DND-41 (cell line): ENCODE results near the gene FREY1.
"Not testable (repeated sequence)": the region's sequence is repeated elsewhere in the genome, so short reads cannot be mapped to it uniquely, and the experiment has no call there.

Source experiments
- ATAC-seq: fragments of 200-7000 bp; cut with Tn5 transposase; 3 replicates; pipeline ENCODE4 v1.9.1; 2021; ENCODE audit warnings: low read depth; ENCODE audit not compliant: insufficient read depth
- DNase-seq: peaks from one replicate; pipeline ENCODE4 v3.0.0-alpha.2; 2020
- H2AFZ ChIP-seq: 2 replicates; pipeline ENCODE4 v1.6.0; 2012; ENCODE audit warnings: low read depth, low read length
- H3K27ac ChIP-seq: 2 replicates; pipeline ENCODE4 v1.5.1; 2012; ENCODE audit warnings: low read length, inconsistent platforms
- H3K27me3 ChIP-seq: fragments of 200-600 bp; sonication (generic); 2 replicates; pipeline ENCODE4 v1.6.0; 2012; ENCODE audit warnings: low read length, mild to moderate bottlenecking, inconsistent platforms; ENCODE audit not compliant: insufficient read depth, poor library complexity
- H3K36me3 ChIP-seq: 2 replicates; pipeline ENCODE4 v1.5.1; 2012; ENCODE audit warnings: low read length, inconsistent platforms; ENCODE audit not compliant: insufficient read depth
- H3K4me1 ChIP-seq: 2 replicates; pipeline ENCODE4 v1.5.1; 2012; ENCODE audit warnings: mild to moderate bottlenecking, low read length; ENCODE audit not compliant: insufficient read depth
- H3K4me2 ChIP-seq: 2 replicates; pipeline ENCODE4 v1.6.0; 2012; ENCODE audit warnings: mild to moderate bottlenecking, moderate library complexity, low read length, inconsistent platforms; ENCODE audit not compliant: insufficient read depth
- H3K4me3 ChIP-seq, 2 experiments: fragments of 200-600 bp in 1 of 2; shearing (Covaris generic) in 1 of 2; 2 replicates each; pipeline ENCODE4 v1.5.1; 2012 to 2016; ENCODE audit warnings: inconsistent platforms in 2 of 2, low read length in 2 of 2, mild to moderate bottlenecking in 2 of 2, low read depth in 1 of 2, moderate library complexity in 1 of 2
- H3K79me2 ChIP-seq: 2 replicates; pipeline ENCODE4 v1.6.0; 2012; ENCODE audit warnings: low read length, inconsistent platforms; ENCODE audit not compliant: insufficient read depth
- H3K9ac ChIP-seq: 2 replicates; pipeline ENCODE4 v1.6.0; 2012; ENCODE audit warnings: low read depth, mild to moderate bottlenecking, inconsistent platforms, low read length, moderate library complexity
- H3K9me3 ChIP-seq: 2 replicates; pipeline ENCODE4 v1.5.1; 2012; ENCODE audit warnings: low read length, moderate library complexity, mild to moderate bottlenecking, inconsistent platforms; ENCODE audit not compliant: insufficient read depth, severe bottlenecking
- H4K20me1 ChIP-seq: 2 replicates; pipeline ENCODE4 v1.6.0; 2012; ENCODE audit warnings: low read length; ENCODE audit not compliant: insufficient read depth
- CTCF ChIP-seq: IDR thresholded peaks from 2 replicates; pipeline ENCODE4 v1.5.1; 2012; ENCODE audit warnings: borderline replicate concordance, low read length, moderate library complexity, mild to moderate bottlenecking; ENCODE audit not compliant: poor library complexity, severe bottlenecking; ENCODE audit errors: extremely low read depth
- EZH2 ChIP-seq: IDR thresholded peaks from 3 replicates; pipeline ENCODE4 v1.6.1; 2012; ENCODE audit warnings: borderline replicate concordance, low read depth, mild to moderate bottlenecking, moderate library complexity, low read length, inconsistent platforms; ENCODE audit not compliant: severe bottlenecking

The FREY1 gene

GRCh38 chr11:45906096-45906682, 882 bp downstream of the FREY1 start:
- no peak overlapping the region for H3K27ac ChIP-seq
- H3K4me1 ChIP-seq = no peaks in the 10 kb centered on the region
- no peak for ATAC-seq

GRCh38 chr11:45905576-45905975, 1.5 kb downstream of the FREY1 start:
- not testable (repeated sequence) for H3K4me2 ChIP-seq, ATAC-seq, H3K9me3 ChIP-seq, H2AFZ ChIP-seq, H3K27me3 ChIP-seq, DNase-seq, H3K9ac ChIP-seq, H3K79me2 ChIP-seq, H3K27ac ChIP-seq, H3K4me1 ChIP-seq, H4K20me1 ChIP-seq, H3K4me3 ChIP-seq
- H3K36me3 ChIP-seq = peaks cover 15% of the 10 kb centered on the region

More at GRCh38 chr11:45906096-45906682, 882 bp downstream of the FREY1 start:
- Histone ChIP-seq H2AFZ (no peak overlapping the region), H3K79me2 (no peaks in the 10 kb centered on the region), H3K36me3 (peaks cover 21% of the 10 kb centered on the region), H3K9ac (no peak overlapping the region), H3K27me3 (no peaks in the 10 kb centered on the region), H3K4me2 (no peak overlapping the region), H3K4me3 (no peak overlapping the region), H4K20me1 (peaks cover 7% of the 10 kb centered on the region; the same call in 1 of the 2 replicates), H3K9me3 (no peaks in the 10 kb centered on the region)
- no peak for DNase-seq
- TF ChIP-seq EZH2 (no peak), CTCF (no peak)

- ATAC-seq = no peak
- DNase-seq = no peak
Observed at GRCh38 chr11:45905095-45905494, 2.0 kb downstream of the FREY1 start.

More at GRCh38 chr11:45905095-45905494, 2.0 kb downstream of the FREY1 start:
- peaks cover 5% of the 10 kb centered on the region; the same call in 1 of the 2 replicates for H4K20me1 ChIP-seq
- H3K4me2 ChIP-seq = no peak overlapping the region
- H3K27ac ChIP-seq = no peak overlapping the region
- no peak overlapping the region for H2AFZ ChIP-seq
- H3K4me3 ChIP-seq = no peak overlapping the region
- no peaks in the 10 kb centered on the region for H3K9me3 ChIP-seq
- no peaks in the 10 kb centered on the region for H3K4me1 ChIP-seq
- TF ChIP-seq CTCF (no peak), EZH2 (no peak)
- no peaks in the 10 kb centered on the region for H3K27me3 ChIP-seq
- H3K36me3 ChIP-seq = peaks cover 10% of the 10 kb centered on the region; the same call in 1 of the 2 replicates
- no peaks in the 10 kb centered on the region for H3K79me2 ChIP-seq
- H3K9ac ChIP-seq = no peak overlapping the region
